Adrenal gland (tissue), 12 donors: Measurements from ENCODE around the gene RBMXL2. TPM values are rescaled to one million over a fixed set of nuclear protein-coding genes. Genes with fewer than 3 reads are reported as not detected.

Experiments
- DNase-seq, 7 donors: peaks; one replicate each; pipeline ENCODE4 v3.0.0-alpha.2; 2019 to 2020
- H3K27ac ChIP-seq, 5 donors: fragments of 200-600 bp; sonication (generic) in 4 of 5; 1 replicate in 3 of 5; 2 replicates in 2 of 5; pipeline versions ENCODE4 v1.5.1 to v1.8.0; 2016 to 2020; ENCODE audit warnings: mild to moderate bottlenecking in 1 of 5
- H3K27me3 ChIP-seq: fragments of 200-600 bp; 2 replicates; pipeline ENCODE4 v1.8.0; 2021
- H3K36me3 ChIP-seq, 2 donors: fragments of 200-600 bp; replicated peaks in 1 of 2; 1 replicate in 1 of 2; 2 replicates in 1 of 2; pipeline versions ENCODE4 v1.5.1 to v1.8.0; 2018 to 2022
- H3K4me1 ChIP-seq, 2 donors: fragments of 200-600 bp; replicated peaks in 1 of 2; 1 replicate in 1 of 2; 2 replicates in 1 of 2; pipeline versions ENCODE4 v1.5.1 to v1.8.0; 2018 to 2021
- H3K4me3 ChIP-seq, 4 donors: fragments of 200-600 bp; sonication (generic) in 3 of 4; one replicate each; pipeline ENCODE4 v1.5.1; 2016 to 2018
- H3K9me3 ChIP-seq, 3 donors: fragments of 200-600 bp; sonication (generic) in 1 of 3; replicated peaks in 1 of 3; 1 replicate in 2 of 3; 2 replicates in 1 of 3; pipeline versions ENCODE4 v1.5.1 to v1.8.0; 2016 to 2021
- POLR2A ChIP-seq, 2 donors: fragments of 450-650 bp; IDR thresholded peaks; one replicate each; pipeline ENCODE4 v1.6.1; 2017; ENCODE audit warnings: antibody characterized with exemption in 2 of 2, mild to moderate bottlenecking in 2 of 2, moderate library complexity in 1 of 2
- WGBS, 4 donors: extraction: QIAGEN DNeasy Blood & Tissue Kit in 2 of 4; methylation state at CpG; one replicate each; pipeline versions ENCODE4 v1.1.5 to v1.1.7; 2013 to 2017; 5-methylcytosine and 5-hydroxymethylcytosine counted together
- intact Hi-C, 2 donors: fragments of 100-400 bp; cut with DNase I; formaldehyde crosslinking; loops; one replicate each; pipeline versions ENCODE4 v1.14.1 to v1.15.0; 2022 to 2023
- polyA plus RNA-seq, 3 donors: library from polyadenylated mRNA; stranded (reverse); fragments of 200-250 nt in 2 of 3; fragments of 350-450 nt in 1 of 3; fragmentation: Illumina TruSeq in 1 of 3; extraction: RNeasy Lipid Tissue Mini Kit (QIAGEN cat#74804) in 1 of 3; gene quantifications; one replicate each; pipeline ENCODE4 v1.2.3, GENCODE V29; 2013 to 2014
- total RNA-seq, 9 donors: library from RNA; depleted of rRNA in 4 of 9; stranded (reverse); fragments of >200 nt in 4 of 9; fragments of 120-200 nt in 1 of 9; fragmentation: NEBNext Ultra II Directional in 1 of 9; extraction: Animal tissue kit (Norgen Biotek cat#: 25700) in 1 of 9; gene quantifications; one replicate each; pipeline versions ENCODE4 v1.1.0 to v1.2.4, GENCODE V29; 2013 to 2023
- TF ChIP-seq, protein P1 (sequence below), 6 experiments: fragments of 450-650 bp in 4 of 6; fragments of 200-600 bp in 2 of 6; sonication (generic) in 1 of 6; IDR thresholded peaks; 1 replicate in 5 of 6; 2 replicates in 1 of 6; pipeline versions ENCODE4 v1.5.1 to v1.8.0; 2016 to 2021; ENCODE audit warnings: antibody characterized with exemption in 6 of 6, mild to moderate bottlenecking in 2 of 6, moderate library complexity in 1 of 6
- donor health status: healthy with polysubstance abuse.
- donor health status: Bipolar disorder and iron deficiency.
- donor health status: DM: yes; HTN: yes; CAD: no.
- donor health status: DM: no; HTN: no; CAD: no.
- donor health status: DM: no; HTN: no; CAD: no.
- donor health status: DM: yes; HTN: yes; CAD: no.

RBMXL2 gene
- total and polyA plus RNA-seq, 12 donors, result 0.03 to 0.06 TPM; not detected in 10

DNA sequence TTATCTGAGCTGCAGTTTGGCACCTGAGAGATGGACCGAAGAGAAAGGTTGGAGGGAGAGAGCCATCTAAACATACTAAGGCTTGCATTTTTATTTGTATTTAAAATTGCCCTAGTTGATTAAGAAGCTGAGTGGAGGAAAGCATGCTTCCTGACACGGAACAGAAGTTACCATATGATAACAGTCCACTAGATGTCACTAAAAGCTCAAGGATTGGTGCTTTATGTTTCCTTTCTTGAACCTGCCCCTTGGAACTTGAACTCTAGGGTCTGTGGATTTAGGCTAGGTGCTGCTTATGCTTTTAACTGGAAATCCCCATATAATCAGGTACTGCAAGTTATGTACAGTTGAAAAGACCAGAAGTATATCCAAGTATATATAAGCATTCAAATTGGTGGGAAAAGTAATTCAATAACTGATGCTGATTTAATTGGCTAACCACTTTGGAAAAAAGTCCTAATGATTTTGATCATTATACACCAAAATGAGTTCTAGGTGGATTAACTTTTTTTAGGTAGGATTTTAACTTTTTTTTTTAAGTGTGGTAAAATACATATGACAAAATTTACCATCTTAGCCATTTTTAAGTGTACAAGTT lies 9.5 kb downstream of the RBMXL2 start:
- 2 to 9% (median 5%) methylated on average over 2 of the region's 2 CpGs for WGBS, 4 donors
- H3K4me1 ChIP-seq, result no peaks in the 10 kb centered on the region
- H3K27me3 ChIP-seq, result no peaks in the 10 kb centered on the region
- DNase-seq, result peak in 1 of 7 donors; percentile 2
- no peaks in the 10 kb centered on the region for H3K36me3 ChIP-seq
- no peak for TF ChIP-seq POLR2A (IDR thresholded peaks at IDR 0.05)
- TF ChIP-seq, protein P1, sequence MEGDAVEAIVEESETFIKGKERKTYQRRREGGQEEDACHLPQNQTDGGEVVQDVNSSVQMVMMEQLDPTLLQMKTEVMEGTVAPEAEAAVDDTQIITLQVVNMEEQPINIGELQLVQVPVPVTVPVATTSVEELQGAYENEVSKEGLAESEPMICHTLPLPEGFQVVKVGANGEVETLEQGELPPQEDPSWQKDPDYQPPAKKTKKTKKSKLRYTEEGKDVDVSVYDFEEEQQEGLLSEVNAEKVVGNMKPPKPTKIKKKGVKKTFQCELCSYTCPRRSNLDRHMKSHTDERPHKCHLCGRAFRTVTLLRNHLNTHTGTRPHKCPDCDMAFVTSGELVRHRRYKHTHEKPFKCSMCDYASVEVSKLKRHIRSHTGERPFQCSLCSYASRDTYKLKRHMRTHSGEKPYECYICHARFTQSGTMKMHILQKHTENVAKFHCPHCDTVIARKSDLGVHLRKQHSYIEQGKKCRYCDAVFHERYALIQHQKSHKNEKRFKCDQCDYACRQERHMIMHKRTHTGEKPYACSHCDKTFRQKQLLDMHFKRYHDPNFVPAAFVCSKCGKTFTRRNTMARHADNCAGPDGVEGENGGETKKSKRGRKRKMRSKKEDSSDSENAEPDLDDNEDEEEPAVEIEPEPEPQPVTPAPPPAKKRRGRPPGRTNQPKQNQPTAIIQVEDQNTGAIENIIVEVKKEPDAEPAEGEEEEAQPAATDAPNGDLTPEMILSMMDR (IDR thresholded peaks at IDR 0.05), result peak; percentile 41 to 78 (median 74)
- intact Hi-C loops, result loop anchor here in 1 of 2 donors (5.0 kb wide), 2 partner anchors 344 to 594 kb away; no protein-coding TSS in a partner anchor
- no peaks in the 10 kb centered on the region for H3K9me3 ChIP-seq
- H3K27ac ChIP-seq, result no peak overlapping the region
- H3K4me3 ChIP-seq, result no peak overlapping the region

DNA sequence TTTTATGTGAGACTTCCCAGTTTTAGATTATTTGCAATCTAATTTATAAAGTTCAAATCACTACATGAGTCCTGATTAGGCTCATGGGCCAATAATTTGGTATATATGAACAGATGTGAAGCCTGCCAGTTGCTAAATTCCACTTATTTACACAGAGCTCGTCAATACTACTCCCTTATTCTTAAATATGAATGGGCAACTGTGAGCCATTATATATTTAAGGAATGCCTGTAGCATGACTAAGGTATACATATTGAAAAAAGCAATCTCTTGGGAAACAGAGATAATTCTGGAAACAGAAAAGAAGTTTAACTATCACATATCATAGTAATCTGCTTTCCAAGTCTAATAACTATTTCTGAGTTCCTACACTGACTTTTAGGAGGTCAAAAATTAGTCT lies 27.0 kb downstream of the RBMXL2 start:
- no peak for DNase-seq
- Histone ChIP-seq H3K4me3 (no peak overlapping the region), H3K27me3 (no peaks in the 10 kb centered on the region), H3K27ac (no peak overlapping the region), H3K36me3 (no peaks in the 10 kb centered on the region), H3K9me3 (no peaks in the 10 kb centered on the region), H3K4me1 (no peaks in the 10 kb centered on the region)
- TF ChIP-seq, protein P1 (IDR thresholded peaks at IDR 0.05), result no peak
- TF ChIP-seq POLR2A (IDR thresholded peaks at IDR 0.05), result no peak
- intact Hi-C loops, result no loop called here
- 42 to 62% (median 46%) methylated on average over 1 of the region's 1 CpG for WGBS, 4 donors

DNA sequence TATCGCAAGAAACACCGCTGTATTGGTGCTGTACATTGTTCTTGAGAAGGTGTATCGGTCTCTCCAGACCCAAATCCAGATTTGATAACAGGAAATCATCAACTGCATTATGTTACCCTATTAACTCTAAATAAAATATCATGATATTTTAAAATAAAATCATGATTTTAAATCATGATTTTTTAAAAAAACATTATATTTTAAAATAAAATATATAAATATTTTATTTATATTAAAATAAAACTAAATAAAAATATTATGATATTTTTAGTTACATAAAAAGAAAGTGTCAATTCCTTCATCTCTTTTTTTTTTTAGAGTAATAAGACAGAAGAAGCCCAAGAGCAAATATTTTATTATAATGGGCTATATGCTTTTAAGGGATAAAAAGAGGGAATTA lies 27.6 kb downstream of the RBMXL2 start:
- intact Hi-C loops, result no loop called here
- DNase-seq, result no peak
- H3K9me3 ChIP-seq, result no peaks in the 10 kb centered on the region
- no peaks in the 10 kb centered on the region for H3K27me3 ChIP-seq
- 80 to 90% (median 88%) methylated on average over 3 of the region's 3 CpGs for WGBS, 4 donors
- H3K27ac ChIP-seq, result no peak overlapping the region
- no peak overlapping the region for H3K4me3 ChIP-seq
- TF ChIP-seq POLR2A (IDR thresholded peaks at IDR 0.05), result no peak
- TF ChIP-seq, protein P1 (IDR thresholded peaks at IDR 0.05), result no peak
- no peaks in the 10 kb centered on the region for H3K36me3 ChIP-seq
- no peaks in the 10 kb centered on the region for H3K4me1 ChIP-seq

DNA sequence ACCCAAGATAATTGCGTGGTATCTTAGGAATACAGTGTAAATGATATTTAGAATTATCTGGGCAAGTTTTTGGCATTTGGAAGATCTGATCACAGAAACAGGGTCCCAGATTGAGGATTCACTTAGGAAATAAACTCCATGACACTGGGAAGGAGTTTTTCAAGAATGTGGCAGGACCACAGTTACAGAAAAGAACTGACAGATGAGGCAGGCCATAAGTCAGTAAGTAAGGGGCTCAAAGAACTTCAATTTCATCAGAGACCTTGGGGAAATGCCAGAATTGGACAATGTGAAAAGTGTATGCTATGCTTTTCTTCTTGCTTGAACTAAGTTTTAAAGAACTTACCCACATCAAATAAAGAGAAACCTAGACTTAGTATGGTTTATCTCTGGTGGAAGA lies 49.3 kb downstream of the RBMXL2 start:
- Histone ChIP-seq H3K4me3 (no peak overlapping the region), H3K4me1 (no peaks in the 10 kb centered on the region), H3K36me3 (no peaks in the 10 kb centered on the region), H3K27ac (no peak overlapping the region), H3K27me3 (no peaks in the 10 kb centered on the region), H3K9me3 (no peaks in the 10 kb centered on the region)
- DNase-seq, result no peak
- intact Hi-C loops, result no loop called here
- WGBS, 4 donors, result 38 to 90% (median 82%) methylated on average over 1 of the region's 1 CpG
- TF ChIP-seq POLR2A (IDR thresholded peaks at IDR 0.05), result no peak
- TF ChIP-seq, protein P1 (IDR thresholded peaks at IDR 0.05), result no peak

Other genes starting within 250 kb of the RBMXL2 start
- gene OR10A5, start 243.3 kb upstream of the RBMXL2 start, total RNA-seq, result not detected
- not detected for gene OR10A5, start 243.3 kb upstream of the RBMXL2 start, polyA plus RNA-seq
- gene OR10A2, start 225.9 kb upstream of the RBMXL2 start, total RNA-seq, result not detected
- not detected for gene OR10A2, start 225.9 kb upstream of the RBMXL2 start, polyA plus RNA-seq
- gene OR10A4, start 212.4 kb upstream of the RBMXL2 start, total RNA-seq, result not detected
- gene OR10A4, start 212.4 kb upstream of the RBMXL2 start, polyA plus RNA-seq, result not detected
- gene OR2D2, start 196.5 kb upstream of the RBMXL2 start, total RNA-seq, result under 1 TPM in 3 of 9 donors, not detected in 6; 0.11 to 0.34 (median 0.28) TPM
- not detected for gene OR2D2, start 196.5 kb upstream of the RBMXL2 start, polyA plus RNA-seq
- not detected for gene OR2D3, start 168.0 kb upstream of the RBMXL2 start, total RNA-seq
- gene OR2D3, start 168.0 kb upstream of the RBMXL2 start, polyA plus RNA-seq, result not detected
- gene ZNF215, start 162.6 kb upstream of the RBMXL2 start, total RNA-seq, result 1 to 10 TPM in 6 of 9 donors, under 1 TPM in 3; 0.51 to 2.6 (median 1.8) TPM
- gene ZNF215, start 162.6 kb upstream of the RBMXL2 start, polyA plus RNA-seq, result 1 to 10 TPM in 1 of 3 donors, under 1 TPM in 2; 0.34 to 2.6 (median 0.64) TPM
- 10 to 100 TPM in 1 of 9 donors, 1 to 10 TPM in 7, under 1 TPM in 1; 0.96 to 14.2 (median 1.8) TPM for gene ZNF214, start 68.7 kb upstream of the RBMXL2 start, total RNA-seq
- gene ZNF214, start 68.7 kb upstream of the RBMXL2 start, polyA plus RNA-seq, result 1 to 10 TPM in 1 of 3 donors, under 1 TPM in 2; 0.48 to 2.3 (median 0.71) TPM
- under 1 TPM in 3 of 9 donors, not detected in 6; 0.11 TPM for gene NLRP14, start 68.5 kb upstream of the RBMXL2 start, total RNA-seq
- gene NLRP14, start 68.5 kb upstream of the RBMXL2 start, polyA plus RNA-seq, result under 1 TPM in 1 of 3 donors, not detected in 2; 0.05 TPM
- 10 to 100 TPM in 1 of 9 donors, 1 to 10 TPM in 8; 3.5 to 17.7 (median 5.1) TPM for gene SYT9, start 162.9 kb downstream of the RBMXL2 start, total RNA-seq
- 1 to 10 TPM in 2 of 3 donors, under 1 TPM in 1; 0.94 to 7.3 (median 1.0) TPM for gene SYT9, start 162.9 kb downstream of the RBMXL2 start, polyA plus RNA-seq